Ovary (tissue), 3 donors: ENCODE data around the gene OGFOD3.

ENCODE experiments used
- CTCF ChIP-seq, 3 donors: fragments of 450-650 bp in 2 of 3; fragments of 200-600 bp in 1 of 3; IDR thresholded peaks; one replicate each; pipeline versions ENCODE4 v1.5.1 to v1.8.0; 2016 to 2022; ENCODE audit warnings: antibody characterized with exemption in 3 of 3, mild to moderate bottlenecking in 1 of 3
- POLR2A ChIP-seq: fragments of 450-650 bp; IDR thresholded peaks from one replicate; pipeline ENCODE4 v1.6.1; 2017; ENCODE audit warnings: antibody characterized with exemption, mild to moderate bottlenecking, moderate library complexity
- donor health status: DM: no; HTN: no; CAD: no.

DNA sequence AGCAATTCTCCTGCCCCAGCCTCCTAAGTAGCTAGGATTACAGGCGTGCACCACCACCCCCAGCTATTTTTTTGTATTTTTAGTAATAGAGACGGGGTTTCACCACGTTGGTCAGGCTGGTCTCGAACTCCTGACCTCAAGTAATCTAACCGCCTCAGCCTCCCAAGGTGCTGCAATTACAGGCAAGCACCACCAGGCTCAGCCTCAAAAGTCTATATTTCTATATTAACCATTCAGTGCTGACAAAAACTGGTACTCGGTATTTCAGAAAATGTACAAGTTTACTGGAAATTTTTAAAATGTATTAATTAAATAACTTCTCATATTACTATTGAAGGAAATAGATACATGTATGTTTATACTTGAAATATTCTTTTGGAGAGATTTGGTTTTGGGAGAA is 1.6 kb downstream of the OGFOD3 start:
- TF ChIP-seq CTCF (IDR thresholded peaks at IDR 0.05) (no peak), POLR2A (no peak)
